ENCODE results near the gene WDR36. TPM values are rescaled to one million over a fixed set of nuclear protein-coding genes. Genes with fewer than 3 reads are reported as not detected.

WDR36 gene
- total and polyA plus RNA-seq, 2 of the 13 experiments (the other 11 are each of a cell fraction or from before 2014, with no cell fraction given) = 18.2 to 40.6 TPM

DNA sequence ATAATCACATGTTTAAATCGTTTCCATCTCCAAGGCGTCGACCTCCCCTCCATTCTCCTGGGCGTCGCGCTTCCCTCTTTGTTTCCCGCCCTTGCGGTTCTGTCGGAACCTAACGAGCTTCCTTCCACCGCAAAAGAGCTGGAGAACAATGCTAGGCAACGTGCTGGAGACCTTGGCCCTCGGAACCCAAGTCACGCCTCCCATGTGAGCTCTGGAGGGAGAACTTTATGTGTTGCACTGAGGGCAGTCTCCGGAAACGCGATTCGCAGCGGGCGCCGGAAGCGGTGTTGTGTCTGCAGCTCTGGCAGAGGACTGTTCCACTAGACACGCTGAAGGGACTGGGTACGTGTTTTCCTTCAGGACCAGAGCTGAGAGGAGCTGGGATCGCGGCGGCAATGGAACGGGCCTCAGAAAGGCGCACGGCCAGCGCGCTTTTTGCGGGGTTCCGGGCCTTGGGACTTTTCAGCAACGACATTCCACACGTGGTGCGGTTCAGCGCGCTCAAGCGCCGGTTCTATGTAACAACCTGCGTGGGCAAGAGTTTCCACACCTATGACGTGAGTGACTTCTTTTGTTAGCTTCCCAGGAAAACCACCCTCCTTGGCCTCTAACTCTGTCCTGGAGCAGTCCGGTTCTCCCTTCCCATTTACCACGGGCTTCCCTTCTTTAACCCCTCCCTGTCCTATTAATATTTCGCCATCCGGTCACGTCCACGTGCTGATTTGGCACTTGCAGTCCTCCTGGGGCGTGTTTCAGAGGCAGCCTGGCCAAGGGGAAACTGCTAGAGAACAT, at the start of gene WDR36 (continued):
- TF ChIP-seq, protein P1, sequence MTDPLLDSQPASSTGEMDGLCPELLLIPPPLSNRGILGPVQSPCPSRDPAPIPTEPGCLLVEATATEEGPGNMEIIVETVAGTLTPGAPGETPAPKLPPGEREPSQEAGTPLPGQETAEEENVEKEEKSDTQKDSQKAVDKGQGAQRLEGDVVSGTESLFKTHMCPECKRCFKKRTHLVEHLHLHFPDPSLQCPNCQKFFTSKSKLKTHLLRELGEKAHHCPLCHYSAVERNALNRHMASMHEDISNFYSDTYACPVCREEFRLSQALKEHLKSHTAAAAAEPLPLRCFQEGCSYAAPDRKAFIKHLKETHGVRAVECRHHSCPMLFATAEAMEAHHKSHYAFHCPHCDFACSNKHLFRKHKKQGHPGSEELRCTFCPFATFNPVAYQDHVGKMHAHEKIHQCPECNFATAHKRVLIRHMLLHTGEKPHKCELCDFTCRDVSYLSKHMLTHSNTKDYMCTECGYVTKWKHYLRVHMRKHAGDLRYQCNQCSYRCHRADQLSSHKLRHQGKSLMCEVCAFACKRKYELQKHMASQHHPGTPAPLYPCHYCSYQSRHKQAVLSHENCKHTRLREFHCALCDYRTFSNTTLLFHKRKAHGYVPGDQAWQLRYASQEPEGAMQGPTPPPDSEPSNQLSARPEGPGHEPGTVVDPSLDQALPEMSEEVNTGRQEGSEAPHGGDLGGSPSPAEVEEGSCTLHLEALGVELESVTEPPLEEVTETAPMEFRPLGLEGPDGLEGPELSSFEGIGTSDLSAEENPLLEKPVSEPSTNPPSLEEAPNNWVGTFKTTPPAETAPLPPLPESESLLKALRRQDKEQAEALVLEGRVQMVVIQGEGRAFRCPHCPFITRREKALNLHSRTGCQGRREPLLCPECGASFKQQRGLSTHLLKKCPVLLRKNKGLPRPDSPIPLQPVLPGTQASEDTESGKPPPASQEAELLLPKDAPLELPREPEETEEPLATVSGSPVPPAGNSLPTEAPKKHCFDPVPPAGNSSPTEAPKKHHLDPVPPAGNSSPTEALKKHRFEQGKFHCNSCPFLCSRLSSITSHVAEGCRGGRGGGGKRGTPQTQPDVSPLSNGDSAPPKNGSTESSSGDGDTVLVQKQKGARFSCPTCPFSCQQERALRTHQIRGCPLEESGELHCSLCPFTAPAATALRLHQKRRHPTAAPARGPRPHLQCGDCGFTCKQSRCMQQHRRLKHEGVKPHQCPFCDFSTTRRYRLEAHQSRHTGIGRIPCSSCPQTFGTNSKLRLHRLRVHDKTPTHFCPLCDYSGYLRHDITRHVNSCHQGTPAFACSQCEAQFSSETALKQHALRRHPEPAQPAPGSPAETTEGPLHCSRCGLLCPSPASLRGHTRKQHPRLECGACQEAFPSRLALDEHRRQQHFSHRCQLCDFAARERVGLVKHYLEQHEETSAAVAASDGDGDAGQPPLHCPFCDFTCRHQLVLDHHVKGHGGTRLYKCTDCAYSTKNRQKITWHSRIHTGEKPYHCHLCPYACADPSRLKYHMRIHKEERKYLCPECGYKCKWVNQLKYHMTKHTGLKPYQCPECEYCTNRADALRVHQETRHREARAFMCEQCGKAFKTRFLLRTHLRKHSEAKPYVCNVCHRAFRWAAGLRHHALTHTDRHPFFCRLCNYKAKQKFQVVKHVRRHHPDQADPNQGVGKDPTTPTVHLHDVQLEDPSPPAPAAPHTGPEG (CRISPR knock-in tag; IDR thresholded peaks at IDR 0.05) = peak; percentile 92
- no peak for TF ChIP-seq THYN1 (CRISPR knock-in tag; IDR thresholded peaks at IDR 0.05; ENCODE audit: borderline replicate concordance, low read depth)
- peak; percentile 98 for TF ChIP-seq ZNF605 (CRISPR knock-in tag; IDR thresholded peaks at IDR 0.05)
- TF ChIP-seq SMAD3 (CRISPR knock-in tag; IDR thresholded peaks at IDR 0.05) = peak; percentile 98
- TF ChIP-seq ZNF264 (CRISPR knock-in tag; IDR thresholded peaks at IDR 0.05) = peak; percentile 96
- TF ChIP-seq DNMT1 (CRISPR knock-in tag; IDR thresholded peaks at IDR 0.05) = peak; percentile 93; the same call in 1 of the 2 replicates
- peak; percentile 98 for TF ChIP-seq HMGXB3 (CRISPR knock-in tag; IDR thresholded peaks at IDR 0.05; ENCODE audit: borderline replicate concordance)
- peak; percentile 51; the same call in 1 of the 2 replicates for TF ChIP-seq ZBTB37 (CRISPR knock-in tag; IDR thresholded peaks at IDR 0.05)
- peak; percentile 93 for TF ChIP-seq CCAR2 (optimal IDR thresholded peaks at IDR 0.05; ENCODE audit: low read depth, low read length)
- TF ChIP-seq FUBP1 (CRISPR knock-in tag; IDR thresholded peaks at IDR 0.05; ENCODE audit: borderline replicate concordance) = no peak; the same call in 1 of the 2 replicates
- TF ChIP-seq KDM6A (CRISPR knock-in tag; IDR thresholded peaks at IDR 0.05; ENCODE audit: low read depth) = 0 out of 2 replicates have a peak, but pooled peaks have one; percentile 42
- TF ChIP-seq ZNF674 (CRISPR knock-in tag; IDR thresholded peaks at IDR 0.05; ENCODE audit: low read depth) = no peak
- TF ChIP-seq CBX5 (CRISPR knock-in tag; IDR thresholded peaks at IDR 0.05; ENCODE audit: borderline replicate concordance) = peak; percentile 100
- TF ChIP-seq MLLT10 (CRISPR knock-in tag; IDR thresholded peaks at IDR 0.05) = no peak
- peak; percentile 97 for TF ChIP-seq SNAPC2 (CRISPR knock-in tag; IDR thresholded peaks at IDR 0.05)
